ENCODE measurements around the gene PPHLN1. TPM values are rescaled to one million over a fixed set of nuclear protein-coding genes. Genes with fewer than 3 reads are reported as not detected.
"Not testable (repeated sequence)": the region's sequence is repeated elsewhere in the genome, so short reads cannot be mapped to it uniquely, and the experiment has no call there.

The PPHLN1 gene
- polyA plus RNA-seq, 4 donors: 58.9 to 75.7 (median 68.7) TPM

- DNase-seq (ENCODE audit: low read depth in 4 of 4, low spot score in 2 of 4): no peak
Observed at GRCh38 chr12:42320796-42321195, 5.2 kb upstream of the PPHLN1 start.

GRCh38 chr12:42322567-42322966 is 3.4 kb upstream of the PPHLN1 start:
- no peak for DNase-seq (ENCODE audit: low read depth in 4 of 4, low spot score in 2 of 4)

GRCh38 chr12:42323856-42324255 is 2.1 kb upstream of the PPHLN1 start:
- no peak for DNase-seq (ENCODE audit: low read depth in 4 of 4, low spot score in 2 of 4)

- no peak for DNase-seq (ENCODE audit: low read depth in 4 of 4, low spot score in 2 of 4)
Observed at GRCh38 chr12:42325326-42325652, 678 bp upstream of the PPHLN1 start.

- peak in 2 of 4 donors; percentile 21 to 31 for DNase-seq (ENCODE audit: low read depth in 4 of 4, low spot score in 2 of 4)
Observed at GRCh38 chr12:42326541-42327226, 717 bp downstream of the PPHLN1 start.

- no peak for DNase-seq (ENCODE audit: low read depth in 4 of 4, low spot score in 2 of 4)
Observed at GRCh38 chr12:42327227-42327590, 1.2 kb downstream of the PPHLN1 start.

- not testable (repeated sequence) for DNase-seq (ENCODE audit: low read depth in 4 of 4, low spot score in 2 of 4)
Observed at GRCh38 chr12:42330097-42330496, 4.1 kb downstream of the PPHLN1 start.

GRCh38 chr12:42332301-42333285 is 6.6 kb downstream of the PPHLN1 start:
- DNase-seq (ENCODE audit: low read depth in 4 of 4, low spot score in 2 of 4): peak in 1 of 4 donors; percentile 25

- no peak for DNase-seq (ENCODE audit: low read depth in 4 of 4, low spot score in 2 of 4)
Observed at GRCh38 chr12:42336286-42336685, 10.3 kb downstream of the PPHLN1 start.

GRCh38 chr12:42338280-42338679 is 12.3 kb downstream of the PPHLN1 start:
- DNase-seq (ENCODE audit: low read depth in 4 of 4, low spot score in 2 of 4): no peak

- DNase-seq (ENCODE audit: low read depth in 4 of 4, low spot score in 2 of 4): no peak
Observed at GRCh38 chr12:42342028-42342427, 16.1 kb downstream of the PPHLN1 start.

GRCh38 chr12:42343721-42344120 is 17.8 kb downstream of the PPHLN1 start:
- DNase-seq (ENCODE audit: low read depth in 4 of 4, low spot score in 2 of 4): no peak

- DNase-seq (ENCODE audit: low read depth in 4 of 4, low spot score in 2 of 4): no peak
Observed at GRCh38 chr12:42346403-42347002, 20.5 kb downstream of the PPHLN1 start.

- not testable (repeated sequence) for DNase-seq (ENCODE audit: low read depth in 4 of 4, low spot score in 2 of 4)
Observed at GRCh38 chr12:42349119-42350020, 23.4 kb downstream of the PPHLN1 start.

GRCh38 chr12:42350021-42350407 is 24.0 kb downstream of the PPHLN1 start:
- not testable (repeated sequence) for DNase-seq (ENCODE audit: low read depth in 4 of 4, low spot score in 2 of 4)

- DNase-seq (ENCODE audit: low read depth in 4 of 4, low spot score in 2 of 4): no peak
Observed at GRCh38 chr12:42356344-42356743, 30.4 kb downstream of the PPHLN1 start.

- no peak for DNase-seq (ENCODE audit: low read depth in 4 of 4, low spot score in 2 of 4)
Observed at GRCh38 chr12:42360747-42361403, 34.9 kb downstream of the PPHLN1 start.

GRCh38 chr12:42361909-42362646 is 36.1 kb downstream of the PPHLN1 start:
- no peak for DNase-seq (ENCODE audit: low read depth in 4 of 4, low spot score in 2 of 4)

- no peak for DNase-seq (ENCODE audit: low read depth in 4 of 4, low spot score in 2 of 4)
Observed at GRCh38 chr12:42362647-42363260, 36.8 kb downstream of the PPHLN1 start.

Measured in left renal cortex interstitium (tissue), 4 donors.